ENCODE data around the gene CCDC57. TPM values are rescaled to one million over a fixed set of nuclear protein-coding genes. Genes with fewer than 3 reads are reported as not detected.

The CCDC57 gene
- total RNA-seq, 2 donors from 2014 or later = 57.6 to 62.8 TPM

GRCh38 chr17:82225368-82226029 lies 12.9 kb upstream of the CCDC57 start:
- WGBS = 75% methylated on average over 24 of the region's 24 CpGs
- TF ChIP-seq POLR2A (IDR thresholded peaks at IDR 0.05) (no peak), POLR2AphosphoS5 (IDR thresholded peaks at IDR 0.05) (no peak), CTCF (IDR thresholded peaks at IDR 0.05) (no peak)
- no peaks in the 10 kb centered on the region for H3K4me1 ChIP-seq (replicated peaks)
- H3K36me3 ChIP-seq = no peaks in the 10 kb centered on the region
- no peaks in the 10 kb centered on the region for H3K9me3 ChIP-seq
- intact Hi-C loops (cut with DNase I) = no loop called here
- H3K27ac ChIP-seq = no peak overlapping the region
- no peak overlapping the region for H3K4me3 ChIP-seq
- no peak for DNase-seq (ENCODE audit: low spot score)
- no peaks in the 10 kb centered on the region for H3K27me3 ChIP-seq (replicated peaks; ENCODE audit: insufficient read depth)

GRCh38 chr17:82224666-82225065 lies 12.0 kb upstream of the CCDC57 start:
- Histone ChIP-seq H3K4me1 (replicated peaks) (no peaks in the 10 kb centered on the region), H3K27ac (no peak overlapping the region), H3K9me3 (no peaks in the 10 kb centered on the region), H3K36me3 (no peaks in the 10 kb centered on the region), H3K27me3 (replicated peaks; ENCODE audit: insufficient read depth) (no peaks in the 10 kb centered on the region), H3K4me3 (no peak overlapping the region)
- intact Hi-C loops (cut with DNase I) = no loop called here
- DNase-seq (ENCODE audit: low spot score) = no peak
- WGBS = 78% methylated on average over 8 of the region's 8 CpGs
- no peak for TF ChIP-seq CTCF (IDR thresholded peaks at IDR 0.05)
- TF ChIP-seq POLR2A (IDR thresholded peaks at IDR 0.05) = no peak
- no peak for TF ChIP-seq POLR2AphosphoS5 (IDR thresholded peaks at IDR 0.05)

GRCh38 chr17:82223517-82223916 lies 10.9 kb upstream of the CCDC57 start:
- DNase-seq (ENCODE audit: low spot score) = no peak
- 83% methylated on average over 5 of the region's 5 CpGs for WGBS
- Histone ChIP-seq H3K4me1 (replicated peaks) (no peaks in the 10 kb centered on the region), H3K4me3 (no peak overlapping the region), H3K36me3 (no peaks in the 10 kb centered on the region), H3K27ac (no peak overlapping the region), H3K27me3 (replicated peaks; ENCODE audit: insufficient read depth) (no peaks in the 10 kb centered on the region), H3K9me3 (no peaks in the 10 kb centered on the region)
- intact Hi-C loops (cut with DNase I) = no loop called here
- no peak for TF ChIP-seq POLR2A (IDR thresholded peaks at IDR 0.05)
- no peak for TF ChIP-seq CTCF (IDR thresholded peaks at IDR 0.05)
- no peak for TF ChIP-seq POLR2AphosphoS5 (IDR thresholded peaks at IDR 0.05)

GRCh38 chr17:82222816-82223215 lies 10.2 kb upstream of the CCDC57 start:
- WGBS = 57% methylated on average over 10 of the region's 10 CpGs
- H3K4me1 ChIP-seq (replicated peaks) = no peaks in the 10 kb centered on the region
- intact Hi-C loops (cut with DNase I) = no loop called here

More at GRCh38 chr17:82222816-82223215, 10.2 kb upstream of the CCDC57 start:
- no peaks in the 10 kb centered on the region for H3K27me3 ChIP-seq (replicated peaks; ENCODE audit: insufficient read depth)
- TF ChIP-seq POLR2AphosphoS5 (IDR thresholded peaks at IDR 0.05) = no peak
- TF ChIP-seq CTCF (IDR thresholded peaks at IDR 0.05) = no peak
- TF ChIP-seq POLR2A (IDR thresholded peaks at IDR 0.05) = no peak
- H3K27ac ChIP-seq = no peak overlapping the region
- no peak overlapping the region for H3K4me3 ChIP-seq
- DNase-seq (ENCODE audit: low spot score) = no peak
- H3K36me3 ChIP-seq = no peaks in the 10 kb centered on the region
- no peaks in the 10 kb centered on the region for H3K9me3 ChIP-seq
